ENCODE results near the gene EXOSC3. TPM values are rescaled to one million over a fixed set of nuclear protein-coding genes. Genes with fewer than 3 reads are reported as not detected.

The EXOSC3 gene
- total and polyA plus RNA-seq, 10 of the 15 experiments (the other 5 are each of a cell fraction or from before 2014, with no cell fraction given), result 8.2 to 161 (median 61.4) TPM

DNA sequence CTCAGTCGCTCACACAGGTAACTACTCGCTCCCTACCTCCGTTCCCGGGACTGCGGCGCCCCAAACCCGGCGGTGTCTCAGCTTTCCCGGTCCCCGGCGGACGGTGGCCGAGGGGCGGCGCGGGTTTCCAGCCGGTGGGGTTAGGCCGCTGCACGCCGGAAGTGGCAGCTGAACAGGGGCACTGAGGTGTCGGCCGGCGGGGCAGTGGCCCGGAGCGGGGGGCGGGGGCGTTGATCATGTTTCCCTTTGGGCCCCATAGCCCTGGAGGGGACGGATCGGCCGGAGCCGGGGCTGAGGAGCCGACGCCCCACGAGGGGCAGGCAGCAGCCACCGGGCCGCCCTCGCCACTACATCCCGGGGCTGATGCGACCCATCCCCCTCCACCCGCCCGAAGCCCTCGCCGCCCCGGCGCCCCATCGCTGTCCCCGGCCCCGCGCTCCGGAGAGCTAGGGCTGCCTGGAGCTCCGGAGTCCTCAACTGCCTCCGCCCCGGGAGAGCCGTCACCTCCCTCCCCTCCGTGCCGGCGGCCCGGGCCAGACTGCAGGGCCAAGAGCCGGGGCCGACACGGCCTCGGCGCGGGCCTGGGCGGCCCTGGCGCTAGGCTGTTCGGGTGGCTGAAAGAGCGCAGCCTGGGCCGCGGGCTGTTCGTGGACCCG is 15.9 kb upstream of the EXOSC3 start, which contains the start of gene DCAF10 (continued):
- TF ChIP-seq EZH2 (IDR thresholded peaks at IDR 0.05; ENCODE audit: borderline replicate concordance, control insufficient read depth, low read depth, low read length) (no peak), NR2C2 (IDR thresholded peaks at IDR 0.05; ENCODE audit: borderline replicate concordance, control insufficient read depth, insufficient read length, low read depth) (no peak), EP300 (IDR thresholded peaks at IDR 0.05; ENCODE audit: borderline replicate concordance in 1 of 2, control insufficient read depth in 1 of 2, low read depth in 2 of 2, low read length in 2 of 2) (0 out of 4 replicates have a peak, but pooled peaks have one; percentile 17 to 37), ZNF207 (IDR thresholded peaks at IDR 0.05; ENCODE audit: borderline replicate concordance) (peak; percentile 98), ZNF24 (IDR thresholded peaks at IDR 0.05) (peak; percentile 85), SIN3A (IDR thresholded peaks at IDR 0.05; ENCODE audit: low read depth, low read length) (peak; percentile 80; the same call in 1 of the 2 replicates), YBX1 (IDR thresholded peaks at IDR 0.05) (no peak), ZNF274 (IDR thresholded peaks at IDR 0.05; ENCODE audit: insufficient read depth, insufficient read length) (no peak), SMAD1 (IDR thresholded peaks at IDR 0.05; ENCODE audit: low read depth, partially characterized antibody) (no peak), HDAC2 (IDR thresholded peaks at IDR 0.05) (no peak), NR2C1 (IDR thresholded peaks at IDR 0.05) (peak; percentile 84), BMI1 (IDR thresholded peaks at IDR 0.05; ENCODE audit: borderline replicate concordance) (no peak), SP1 (IDR thresholded peaks at IDR 0.05; ENCODE audit: low read depth, low read length) (peak; percentile 80), KLF5 (IDR thresholded peaks at IDR 0.05; ENCODE audit: partially characterized antibody) (peak; percentile 64), STAT1 (conservative IDR thresholded peaks at IDR 0.05) (peak; percentile 99), ETV6 (conservative IDR thresholded peaks at IDR 0.05 in 1 of 2, IDR thresholded peaks at IDR 0.05 in 1 of 2; ENCODE audit: borderline replicate concordance in 1 of 2, low read depth in 1 of 2) (peak in 1 of 2 experiments; percentile 61; a peak in 2 of 4 replicates), EED (IDR thresholded peaks at IDR 0.05; ENCODE audit: low read depth) (peak; percentile 90), MXI1 (IDR thresholded peaks at IDR 0.05; ENCODE audit: low read depth, low read length) (peak; percentile 63), CREB1 (IDR thresholded peaks at IDR 0.05; ENCODE audit: low read depth) (peak; percentile 82), JUNB (IDR thresholded peaks at IDR 0.05) (no peak), NRF1 (conservative IDR thresholded peaks at IDR 0.05; ENCODE audit: low read depth, low read length) (no peak), POU2F2 (IDR thresholded peaks at IDR 0.05; ENCODE audit: borderline replicate concordance, low read depth, low read length) (peak; percentile 95; the same call in 2 of the 3 replicates), SPI1 (IDR thresholded peaks at IDR 0.05; ENCODE audit: borderline replicate concordance, insufficient read depth, low read depth, low read length) (no peak), NFYB (IDR thresholded peaks at IDR 0.05; ENCODE audit: insufficient read depth, low read depth, low read length) (no peak), MTA3 (IDR thresholded peaks at IDR 0.05; ENCODE audit: borderline replicate concordance, low read length) (no peak)
- TF ChIP-seq, protein P1, sequence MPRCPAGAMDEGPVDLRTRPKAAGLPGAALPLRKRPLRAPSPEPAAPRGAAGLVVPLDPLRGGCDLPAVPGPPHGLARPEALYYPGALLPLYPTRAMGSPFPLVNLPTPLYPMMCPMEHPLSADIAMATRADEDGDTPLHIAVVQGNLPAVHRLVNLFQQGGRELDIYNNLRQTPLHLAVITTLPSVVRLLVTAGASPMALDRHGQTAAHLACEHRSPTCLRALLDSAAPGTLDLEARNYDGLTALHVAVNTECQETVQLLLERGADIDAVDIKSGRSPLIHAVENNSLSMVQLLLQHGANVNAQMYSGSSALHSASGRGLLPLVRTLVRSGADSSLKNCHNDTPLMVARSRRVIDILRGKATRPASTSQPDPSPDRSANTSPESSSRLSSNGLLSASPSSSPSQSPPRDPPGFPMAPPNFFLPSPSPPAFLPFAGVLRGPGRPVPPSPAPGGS (IDR thresholded peaks at IDR 0.05; ENCODE audit: borderline replicate concordance, insufficient read depth, low read depth, low read length, poor library complexity, severe bottlenecking), result no peak
